AG04449 (cell line): ENCODE data around the gene GPR89A.
"Not testable (repeated sequence)": the region's sequence is repeated elsewhere in the genome, so short reads cannot be mapped to it uniquely, and the experiment has no call there.

Experiments
- CTCF ChIA-PET: fragments of 350-600 bp; formaldehyde crosslinking; extraction: SDS; loops from one replicate; lab custom pipeline; 2021; ENCODE audit warnings: antibody characterized with exemption; lab: Yijun Ruan, JAX
- POLR2A ChIA-PET: fragments of 400-600, 350-600 bp; formaldehyde crosslinking; extraction: SDS; loops from one replicate; lab custom pipeline; 2020; ENCODE audit warnings: antibody characterized with exemption, inconsistent platforms; lab: Yijun Ruan, JAX
- DNase-seq: peaks from one replicate; pipeline ENCODE4 v3.0.0-alpha.2; 2010; ENCODE audit warnings: low read depth, low spot score
- H3K4me3 ChIP-seq: 2 replicates; pipeline ENCODE4 v1.5.1; 2011; ENCODE audit warnings: low read depth, mild to moderate bottlenecking, control low read depth, low read length
- TF ChIP-seq, protein P1 (sequence below): IDR thresholded peaks from one replicate; pipeline ENCODE4 v1.5.1; 2011; ENCODE audit warnings: mild to moderate bottlenecking, moderate library complexity, low read length, control low read depth, inconsistent platforms; ENCODE audit not compliant: insufficient read depth; ENCODE audit errors: missing control alignments

The GPR89A gene

DNA sequence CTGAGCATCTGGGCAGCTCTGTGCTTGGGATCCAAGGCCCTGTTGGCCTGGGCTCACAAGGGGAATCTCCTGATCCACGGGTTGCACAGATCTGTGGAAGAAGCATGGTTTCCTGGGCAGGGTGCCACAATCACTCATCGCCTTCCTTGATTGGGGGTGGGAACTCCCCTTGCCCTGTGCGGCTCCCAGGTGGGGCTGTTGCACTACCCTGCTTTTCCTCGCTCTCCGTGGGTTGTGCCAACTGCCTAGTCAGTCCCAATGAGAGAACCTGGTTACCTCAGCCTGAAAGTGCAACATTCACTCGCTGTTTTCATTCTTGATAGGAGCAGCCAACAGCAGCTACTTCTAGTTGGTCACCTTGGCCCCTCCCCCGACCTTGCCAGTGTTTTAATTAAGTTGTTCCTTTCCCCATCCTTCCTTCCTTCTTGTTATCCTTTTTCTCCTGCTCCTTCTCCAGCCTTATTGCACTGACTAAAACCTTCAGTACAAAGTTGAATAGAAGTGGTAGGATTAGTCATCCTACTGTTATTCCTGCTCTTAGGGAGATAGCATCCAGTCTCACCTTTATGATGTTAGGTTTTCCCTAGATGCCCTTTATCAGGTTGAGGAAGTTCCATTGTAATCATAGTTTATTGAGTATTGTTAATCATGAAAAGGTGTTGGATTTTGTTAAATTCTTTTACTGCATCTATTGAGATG is 48.6 kb downstream of the GPR89A start:
- DNase-seq, H3K4me3 ChIP-seq, POLR2A ChIA-PET, CTCF ChIA-PET: not testable (repeated sequence)

DNA sequence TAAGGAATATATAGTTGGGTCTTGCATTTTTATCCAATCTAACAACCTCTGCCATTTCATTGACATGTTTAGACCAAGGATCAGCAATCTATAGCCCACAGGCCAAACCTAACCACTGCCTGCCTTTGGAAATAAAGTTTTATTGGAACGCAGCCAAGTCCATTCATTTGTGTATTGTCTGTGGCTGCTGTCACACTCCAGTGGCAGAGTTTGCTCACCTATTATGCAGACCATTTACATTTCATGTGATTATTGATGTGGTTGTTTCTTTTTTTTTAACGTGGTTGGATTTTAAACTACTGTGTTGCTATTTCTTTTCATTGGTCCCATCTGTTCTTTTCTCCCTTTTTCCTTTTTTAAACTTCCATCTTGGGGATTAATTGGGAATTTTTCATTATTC is 54.7 kb downstream of the GPR89A start:
- POLR2A ChIA-PET, H3K4me3 ChIP-seq, CTCF ChIA-PET, DNase-seq: not testable (repeated sequence)

DNA sequence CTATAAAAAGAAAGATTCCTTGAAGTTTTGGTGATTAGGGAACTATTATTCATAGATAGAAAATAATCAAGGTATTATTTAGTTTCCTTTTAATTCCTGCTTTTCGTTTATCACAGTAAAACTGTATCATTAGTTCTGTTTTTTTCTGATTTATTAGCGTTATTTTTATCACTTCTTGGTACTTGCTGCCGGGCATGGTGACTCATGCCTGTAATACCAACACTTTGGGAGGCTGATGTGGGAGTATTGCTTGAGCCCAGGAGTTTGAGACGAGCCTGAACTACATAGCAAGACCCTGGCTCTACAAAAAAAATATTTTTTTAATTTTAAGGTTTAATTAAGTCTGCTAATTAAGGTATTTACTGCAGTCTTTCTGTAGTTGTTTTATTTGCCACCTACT is 57.2 kb downstream of the GPR89A start:
- H3K4me3 ChIP-seq, POLR2A ChIA-PET, CTCF ChIA-PET, DNase-seq: not testable (repeated sequence)

- POLR2A ChIA-PET, CTCF ChIA-PET: not testable (repeated sequence)
Observed at GRCh38 chr1:145670995-145671745, 63.4 kb downstream of the GPR89A start.

GRCh38 chr1:145673217-145673616 is 65.4 kb downstream of the GPR89A start:
- CTCF ChIA-PET, POLR2A ChIA-PET, H3K4me3 ChIP-seq, DNase-seq: not testable (repeated sequence)

More at GRCh38 chr1:145670995-145671745, 63.4 kb downstream of the GPR89A start:
- not testable (repeated sequence) for H3K4me3 ChIP-seq, DNase-seq

DNA sequence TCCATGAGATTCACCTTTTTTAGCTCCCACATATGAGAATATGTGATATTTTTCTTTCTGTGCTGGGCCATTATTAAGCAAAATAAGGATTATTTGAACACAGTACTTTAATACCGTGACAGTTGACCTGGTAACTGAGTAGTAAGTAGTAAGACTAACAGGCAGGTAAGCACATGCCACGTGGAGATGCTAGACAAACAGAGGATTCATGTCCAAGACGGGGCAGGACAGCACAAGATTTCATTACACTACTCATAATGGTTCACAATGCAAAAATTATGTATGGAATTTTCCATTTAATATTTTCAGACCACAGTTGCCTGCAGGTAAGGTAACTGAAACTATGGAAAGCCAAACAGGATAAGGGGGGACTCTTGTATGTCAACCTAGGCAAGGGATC is 77.1 kb downstream of the GPR89A start:
- CTCF ChIA-PET, POLR2A ChIA-PET, DNase-seq: not testable (repeated sequence)

DNA sequence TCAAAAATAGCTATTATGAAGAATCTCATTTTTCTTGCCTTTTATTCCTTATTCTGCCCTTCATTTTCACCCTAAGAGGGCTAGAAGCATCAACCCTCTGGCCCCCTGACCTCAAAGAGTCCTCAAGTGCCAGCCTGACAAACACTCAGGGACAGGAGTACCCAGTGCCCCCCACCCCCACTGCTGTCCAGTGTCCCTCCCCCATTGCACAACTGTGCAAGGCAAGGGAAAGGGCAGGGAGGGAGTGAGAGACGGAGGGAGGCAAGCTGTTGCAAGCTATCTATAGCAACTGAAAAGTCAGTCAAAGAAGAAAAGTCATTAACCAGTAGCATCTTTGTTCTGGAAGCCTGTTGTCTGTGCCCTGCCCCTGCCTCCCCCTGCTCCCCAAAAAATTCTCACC is 78.3 kb downstream of the GPR89A start:
- CTCF ChIA-PET, H3K4me3 ChIP-seq, DNase-seq, POLR2A ChIA-PET: not testable (repeated sequence)

More for the DNA sequence above, 77.1 kb downstream of the GPR89A start:
- not testable (repeated sequence) for H3K4me3 ChIP-seq

GRCh38 chr1:145688328-145688727 is 80.5 kb downstream of the GPR89A start:
- no peak for DNase-seq
- CTCF ChIA-PET: interaction anchor here (0.6 kb wide), 1 partner anchor 49 kb away, joined by 3 read pairs; no protein-coding TSS in a partner anchor
- no peak overlapping the region for H3K4me3 ChIP-seq
- POLR2A ChIA-PET: no interaction called here
- TF ChIP-seq, protein P1, sequence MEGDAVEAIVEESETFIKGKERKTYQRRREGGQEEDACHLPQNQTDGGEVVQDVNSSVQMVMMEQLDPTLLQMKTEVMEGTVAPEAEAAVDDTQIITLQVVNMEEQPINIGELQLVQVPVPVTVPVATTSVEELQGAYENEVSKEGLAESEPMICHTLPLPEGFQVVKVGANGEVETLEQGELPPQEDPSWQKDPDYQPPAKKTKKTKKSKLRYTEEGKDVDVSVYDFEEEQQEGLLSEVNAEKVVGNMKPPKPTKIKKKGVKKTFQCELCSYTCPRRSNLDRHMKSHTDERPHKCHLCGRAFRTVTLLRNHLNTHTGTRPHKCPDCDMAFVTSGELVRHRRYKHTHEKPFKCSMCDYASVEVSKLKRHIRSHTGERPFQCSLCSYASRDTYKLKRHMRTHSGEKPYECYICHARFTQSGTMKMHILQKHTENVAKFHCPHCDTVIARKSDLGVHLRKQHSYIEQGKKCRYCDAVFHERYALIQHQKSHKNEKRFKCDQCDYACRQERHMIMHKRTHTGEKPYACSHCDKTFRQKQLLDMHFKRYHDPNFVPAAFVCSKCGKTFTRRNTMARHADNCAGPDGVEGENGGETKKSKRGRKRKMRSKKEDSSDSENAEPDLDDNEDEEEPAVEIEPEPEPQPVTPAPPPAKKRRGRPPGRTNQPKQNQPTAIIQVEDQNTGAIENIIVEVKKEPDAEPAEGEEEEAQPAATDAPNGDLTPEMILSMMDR: no peak

DNA sequence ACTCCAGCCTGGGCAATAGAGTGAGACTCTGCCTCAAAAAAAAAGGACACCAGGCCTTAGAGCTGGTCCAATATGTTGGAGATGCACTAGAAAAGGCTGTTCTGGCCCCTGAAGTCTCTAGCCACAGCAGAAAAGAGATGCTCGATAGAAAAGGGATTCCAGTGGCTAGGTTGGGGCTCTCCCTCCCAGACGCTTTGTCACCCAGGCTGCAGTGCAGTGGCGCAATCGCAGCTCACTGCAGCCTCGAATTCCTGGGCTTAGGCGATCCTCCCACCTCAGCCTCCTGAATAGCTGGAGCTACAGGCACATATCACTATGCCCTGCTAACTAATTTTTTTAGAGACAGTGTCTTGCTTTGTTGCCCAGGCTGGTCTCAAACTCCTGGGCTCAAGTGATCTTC is 81.1 kb downstream of the GPR89A start:
- POLR2A ChIA-PET: no interaction called here

More for the DNA sequence above, 81.1 kb downstream of the GPR89A start:
- no peak for DNase-seq
- H3K4me3 ChIP-seq: no peak overlapping the region
- TF ChIP-seq, protein P1: no peak
- CTCF ChIA-PET: interaction anchor here (0.6 kb wide), 1 partner anchor 49 kb away, joined by 3 read pairs; no protein-coding TSS in a partner anchor
